Esophagus muscularis mucosa (tissue), 4 donors: ENCODE measurements around the gene CPXM1.

Experiments used
- EP300 ChIP-seq: sonication (generic); formaldehyde crosslinking; IDR thresholded peaks from one replicate; pipeline ENCODE4 v1.6.1; 2017; ENCODE audit warnings: antibody characterized with exemption
- POLR2A ChIP-seq: fragments of 450-650 bp; IDR thresholded peaks from one replicate; pipeline ENCODE4 v1.6.1; 2017; ENCODE audit warnings: antibody characterized with exemption, moderate library complexity, mild to moderate bottlenecking, low read depth
- POLR2AphosphoS5 ChIP-seq, 2 donors: sonication (generic); formaldehyde crosslinking; IDR thresholded peaks; one replicate each; pipeline ENCODE4 v1.6.1; 2017; ENCODE audit warnings: antibody characterized with exemption in 2 of 2
- TF ChIP-seq, protein P1 (sequence below), 3 experiments: fragments of 200-600 bp in 2 of 3; fragments of 450-650 bp in 1 of 3; sonication (generic) in 2 of 3; IDR thresholded peaks; one replicate each; pipeline ENCODE4 v1.5.1; 2017 to 2019; ENCODE audit warnings: antibody characterized with exemption in 3 of 3, mild to moderate bottlenecking in 2 of 3, moderate library complexity in 1 of 3

DNA sequence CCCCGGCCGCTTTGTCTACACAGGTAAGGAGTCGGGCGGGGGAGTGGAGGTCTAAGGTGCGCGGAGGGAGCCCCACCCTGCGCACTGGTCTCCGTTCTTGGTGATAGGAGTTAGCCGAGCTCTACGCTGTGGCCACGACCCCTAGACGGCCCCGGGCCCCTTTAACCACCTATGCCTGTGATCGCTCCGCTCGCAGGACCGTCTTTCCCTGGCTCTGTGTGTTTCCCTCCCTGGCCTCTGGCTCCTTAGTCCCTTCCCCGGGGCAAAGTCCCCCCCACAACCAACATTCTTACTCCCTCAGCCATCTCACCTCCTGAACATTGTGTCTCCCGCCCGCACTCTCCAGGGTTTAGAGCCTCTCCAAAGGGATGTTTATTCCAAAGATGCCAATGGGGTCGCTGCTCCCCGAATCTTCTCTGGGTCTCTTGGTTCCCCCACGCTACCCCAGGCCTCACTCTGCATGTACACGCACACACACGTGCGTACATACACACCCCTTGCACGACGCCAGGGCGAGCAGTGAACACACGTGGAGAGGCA is 50.4 kb downstream of the CPXM1 start:
- TF ChIP-seq, protein P1, sequence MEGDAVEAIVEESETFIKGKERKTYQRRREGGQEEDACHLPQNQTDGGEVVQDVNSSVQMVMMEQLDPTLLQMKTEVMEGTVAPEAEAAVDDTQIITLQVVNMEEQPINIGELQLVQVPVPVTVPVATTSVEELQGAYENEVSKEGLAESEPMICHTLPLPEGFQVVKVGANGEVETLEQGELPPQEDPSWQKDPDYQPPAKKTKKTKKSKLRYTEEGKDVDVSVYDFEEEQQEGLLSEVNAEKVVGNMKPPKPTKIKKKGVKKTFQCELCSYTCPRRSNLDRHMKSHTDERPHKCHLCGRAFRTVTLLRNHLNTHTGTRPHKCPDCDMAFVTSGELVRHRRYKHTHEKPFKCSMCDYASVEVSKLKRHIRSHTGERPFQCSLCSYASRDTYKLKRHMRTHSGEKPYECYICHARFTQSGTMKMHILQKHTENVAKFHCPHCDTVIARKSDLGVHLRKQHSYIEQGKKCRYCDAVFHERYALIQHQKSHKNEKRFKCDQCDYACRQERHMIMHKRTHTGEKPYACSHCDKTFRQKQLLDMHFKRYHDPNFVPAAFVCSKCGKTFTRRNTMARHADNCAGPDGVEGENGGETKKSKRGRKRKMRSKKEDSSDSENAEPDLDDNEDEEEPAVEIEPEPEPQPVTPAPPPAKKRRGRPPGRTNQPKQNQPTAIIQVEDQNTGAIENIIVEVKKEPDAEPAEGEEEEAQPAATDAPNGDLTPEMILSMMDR (IDR thresholded peaks at IDR 0.05), result no peak
- TF ChIP-seq EP300, result no peak
- TF ChIP-seq POLR2A, result no peak
- TF ChIP-seq POLR2AphosphoS5 (IDR thresholded peaks at IDR 0.05), result no peak
